ENCODE data around the gene SLC35A5.

SLC35A5 gene

DNA sequence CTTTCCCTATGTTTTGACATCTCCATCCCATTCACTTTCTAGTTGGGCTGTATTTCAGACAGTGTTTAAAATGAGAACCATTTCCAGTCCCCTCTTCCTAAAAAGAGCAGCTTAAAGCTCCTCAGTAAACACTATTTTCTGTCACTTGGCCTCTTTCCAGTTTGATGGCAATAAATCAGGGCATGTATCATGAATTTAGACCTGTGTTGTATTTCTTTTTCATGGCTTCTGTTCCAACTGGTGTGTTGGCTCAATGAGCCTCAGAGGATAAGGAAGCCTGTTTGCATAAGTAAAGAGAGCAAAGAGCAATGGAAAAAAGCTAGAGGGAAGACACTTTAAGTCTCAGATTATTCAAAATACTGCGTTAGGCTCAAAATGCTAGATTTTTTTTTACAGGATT is 71.9 kb downstream of the SLC35A5 start:
- no peak for TF ChIP-seq JUND (IDR thresholded peaks at IDR 0.05; ENCODE audit: low read depth)
- in situ Hi-C loops (cut with HindIII; ENCODE audit: low pct_unique_long_range_greater_than_20kb, low sequenced_read_pairs): loop anchor here (25.0 kb wide), 1 partner anchor 354 kb away; the partner anchor contains the start of genes CD200R1 and GTPBP8

GRCh38 chr3:112634786-112635541 is 73.1 kb downstream of the SLC35A5 start:
- in situ Hi-C loops (cut with HindIII; ENCODE audit: low pct_unique_long_range_greater_than_20kb, low sequenced_read_pairs): loop anchor here (25.0 kb wide), 1 partner anchor 352 kb away; the partner anchor contains the start of genes CD200R1 and GTPBP8
- no peak for TF ChIP-seq JUND (IDR thresholded peaks at IDR 0.05; ENCODE audit: low read depth)
- no peak for DNase-seq (ENCODE audit: low read depth in 1 of 2, low spot score in 1 of 2)

More for the DNA sequence above, 71.9 kb downstream of the SLC35A5 start:
- DNase-seq (ENCODE audit: low read depth in 1 of 2, low spot score in 1 of 2): no peak

Measured in T47D (cell line).